HG03097 (cell line): ENCODE results near the gene ZNF823.
"Not testable (repeated sequence)": the region's sequence is repeated elsewhere in the genome, so short reads cannot be mapped to it uniquely, and the experiment has no call there.

Source experiments
- ATAC-seq: cut with Tn5 transposase; IDR thresholded peaks from one replicate; pipeline ENCODE4 v1.9.1; 2021; ENCODE audit not compliant: unreplicated experiment, low FRiP score

The ZNF823 gene

DNA sequence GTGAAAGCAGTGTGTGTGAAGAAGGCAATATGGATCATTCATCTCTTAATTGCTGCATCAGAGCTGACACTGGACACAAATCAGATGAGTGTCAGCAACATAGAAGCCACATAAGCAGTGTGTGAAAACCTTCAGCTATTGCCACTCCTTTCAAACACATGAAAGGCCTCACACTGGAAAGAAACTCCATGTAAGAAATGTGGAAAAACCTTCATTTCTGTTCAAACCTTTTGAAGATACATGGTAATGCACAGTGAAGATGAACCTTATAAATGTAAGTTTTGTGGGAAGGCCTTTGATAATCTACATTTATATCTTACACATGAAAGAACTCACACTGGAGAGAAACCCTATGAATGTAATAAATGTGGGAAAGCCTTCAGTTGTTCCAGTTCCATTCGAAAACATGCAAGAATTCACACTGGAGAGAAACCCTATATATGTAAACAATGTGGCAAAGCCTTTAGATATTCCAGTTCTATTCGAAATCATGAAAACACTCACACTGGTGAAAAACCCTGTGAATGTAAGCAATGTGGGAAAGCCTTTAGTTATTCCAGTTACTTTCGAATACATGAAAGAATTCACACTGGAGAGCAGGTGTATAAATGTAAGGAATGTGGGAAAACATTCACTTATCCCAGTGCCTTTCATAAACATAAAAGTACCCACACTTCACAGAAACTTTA is 53.6 kb downstream of the ZNF823 start:
- no peak for ATAC-seq

GRCh38 chr19:11680689-11681302 is 58.0 kb downstream of the ZNF823 start:
- no peak for ATAC-seq

DNA sequence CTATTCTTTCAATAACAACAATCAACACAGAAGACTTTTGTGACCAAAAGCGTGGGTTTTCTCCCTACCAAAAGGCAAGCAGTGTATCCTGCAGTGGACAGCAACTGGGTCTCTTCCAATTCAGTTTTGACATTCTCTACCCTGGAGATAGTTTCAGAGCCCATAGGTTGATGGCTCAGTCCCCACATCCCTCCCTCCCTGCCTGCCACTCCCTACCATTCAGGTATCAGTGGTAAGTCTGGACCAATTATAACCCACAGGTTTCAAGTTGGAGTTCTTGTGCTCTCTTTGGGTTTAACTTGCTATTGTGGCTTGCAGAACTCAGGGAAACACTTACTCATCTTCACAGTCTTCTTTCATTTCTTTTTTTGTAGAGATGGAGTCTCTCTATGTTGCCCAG is 60.2 kb downstream of the ZNF823 start:
- ATAC-seq: no peak

GRCh38 chr19:11676661-11677600 is 61.8 kb downstream of the ZNF823 start:
- not testable (repeated sequence) for ATAC-seq

DNA sequence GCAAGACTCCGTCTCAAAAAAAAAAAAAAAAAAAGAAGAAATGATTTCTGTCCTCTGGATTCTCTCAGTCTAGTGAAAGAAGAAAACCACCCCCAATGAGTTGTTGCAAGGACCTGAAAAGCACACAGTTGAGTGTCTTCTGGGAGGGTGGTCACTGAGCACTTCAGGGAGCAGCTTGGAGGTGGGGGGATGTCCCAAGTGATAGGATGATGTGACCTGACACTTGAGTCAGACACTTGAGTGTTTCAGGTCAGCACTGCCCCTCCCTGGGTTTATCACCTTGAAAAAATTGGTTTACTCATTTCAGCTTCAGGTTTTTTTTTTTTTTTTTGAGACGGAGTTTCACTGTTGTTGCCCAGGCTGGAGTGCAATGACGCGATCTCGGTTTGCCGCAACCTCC is 63.2 kb downstream of the ZNF823 start:
- no peak for ATAC-seq

DNA sequence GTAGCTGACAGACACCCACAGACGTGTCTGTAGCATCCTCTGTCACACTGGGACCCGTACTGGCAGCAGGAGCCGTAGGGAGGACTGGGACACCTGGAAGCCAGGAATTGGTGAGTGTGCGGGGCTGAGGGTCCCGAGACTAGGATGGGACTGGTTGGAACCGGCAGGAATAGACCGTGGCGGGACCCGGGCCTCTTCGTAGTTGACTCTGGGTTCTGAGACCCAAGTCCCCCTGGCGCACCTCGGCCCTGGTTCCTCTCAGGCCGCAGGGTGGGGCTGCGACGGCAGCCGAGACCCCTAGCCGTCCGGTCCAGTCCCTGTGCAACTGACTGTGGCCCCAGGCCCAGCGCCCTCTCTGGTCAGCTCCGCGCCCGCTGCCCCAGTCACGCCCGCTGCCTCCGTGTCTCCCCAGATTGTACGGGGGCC is 64.7 kb downstream of the ZNF823 start:
- no peak for ATAC-seq

DNA sequence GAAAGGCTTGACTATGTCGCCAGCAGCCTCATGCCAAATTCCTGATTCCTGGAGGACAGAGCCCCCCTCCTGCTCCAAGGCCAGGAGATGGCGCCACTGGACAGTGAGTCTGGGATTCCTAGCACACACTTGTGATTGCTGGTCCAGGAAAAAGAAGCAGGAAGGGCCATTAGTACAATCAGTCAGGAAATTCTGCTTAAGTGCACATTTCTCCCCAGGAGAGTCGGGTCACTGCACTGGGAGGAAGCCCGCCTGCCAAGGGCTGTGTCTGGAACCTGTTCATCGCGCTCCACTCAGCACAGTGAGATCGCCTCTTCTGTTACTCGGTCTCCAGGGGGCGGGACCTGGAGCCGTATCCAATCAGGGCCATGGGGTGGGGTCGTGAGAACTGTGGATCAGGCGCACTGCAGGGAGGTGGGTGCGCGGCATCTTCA is 65.1 kb downstream of the ZNF823 start:
- ATAC-seq: no peak
